PC-9 (cell line): Measurements from ENCODE around the gene KIAA2012.

Source experiments
- EZH2 ChIP-seq: fragments of 200-600 bp; sonication (generic); IDR thresholded peaks from 2 replicates; pipeline ENCODE4 v1.8.0; 2017; ENCODE audit warnings: antibody characterized with exemption, low read depth
- TF ChIP-seq, protein P1 (sequence below): fragments of 200-600 bp; sonication (generic); conservative IDR thresholded peaks from 2 replicates; pipeline ENCODE4 v1.6.1; 2017; ENCODE audit warnings: mixed run types, antibody characterized with exemption, mild to moderate bottlenecking, moderate library complexity

DNA sequence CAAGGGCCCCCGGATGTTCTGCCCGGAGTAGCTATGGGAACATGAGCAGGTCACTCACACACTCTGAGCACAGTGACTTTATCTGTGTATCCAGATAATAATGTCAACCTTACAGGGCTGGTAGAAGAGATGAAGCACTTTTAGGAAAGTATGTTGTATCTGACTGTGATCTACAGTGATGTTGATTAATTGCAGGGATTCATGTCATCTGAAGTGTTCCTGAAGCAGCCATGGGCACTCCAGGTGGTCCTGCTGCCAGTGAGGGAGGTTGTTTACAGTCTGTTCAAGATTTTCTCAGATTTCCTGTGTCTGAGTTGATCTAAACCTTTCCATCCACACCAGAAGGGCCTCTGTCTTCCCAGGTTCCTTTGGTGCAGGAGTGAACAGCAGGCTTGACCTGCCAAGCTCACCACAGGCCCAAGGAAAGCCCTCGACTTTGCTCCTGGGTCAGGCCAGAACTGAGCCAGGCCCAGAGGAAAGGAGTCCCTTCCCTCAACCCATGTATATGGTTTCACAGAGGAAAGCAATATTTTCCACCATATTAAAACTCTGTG, 28.0 kb downstream of the KIAA2012 start:
- TF ChIP-seq, protein P1, sequence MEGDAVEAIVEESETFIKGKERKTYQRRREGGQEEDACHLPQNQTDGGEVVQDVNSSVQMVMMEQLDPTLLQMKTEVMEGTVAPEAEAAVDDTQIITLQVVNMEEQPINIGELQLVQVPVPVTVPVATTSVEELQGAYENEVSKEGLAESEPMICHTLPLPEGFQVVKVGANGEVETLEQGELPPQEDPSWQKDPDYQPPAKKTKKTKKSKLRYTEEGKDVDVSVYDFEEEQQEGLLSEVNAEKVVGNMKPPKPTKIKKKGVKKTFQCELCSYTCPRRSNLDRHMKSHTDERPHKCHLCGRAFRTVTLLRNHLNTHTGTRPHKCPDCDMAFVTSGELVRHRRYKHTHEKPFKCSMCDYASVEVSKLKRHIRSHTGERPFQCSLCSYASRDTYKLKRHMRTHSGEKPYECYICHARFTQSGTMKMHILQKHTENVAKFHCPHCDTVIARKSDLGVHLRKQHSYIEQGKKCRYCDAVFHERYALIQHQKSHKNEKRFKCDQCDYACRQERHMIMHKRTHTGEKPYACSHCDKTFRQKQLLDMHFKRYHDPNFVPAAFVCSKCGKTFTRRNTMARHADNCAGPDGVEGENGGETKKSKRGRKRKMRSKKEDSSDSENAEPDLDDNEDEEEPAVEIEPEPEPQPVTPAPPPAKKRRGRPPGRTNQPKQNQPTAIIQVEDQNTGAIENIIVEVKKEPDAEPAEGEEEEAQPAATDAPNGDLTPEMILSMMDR, result no peak
- TF ChIP-seq EZH2, result no peak
